HG03520 (cell line): Measurements from ENCODE around the gene ADAMTS16.

ENCODE experiments used
- ATAC-seq: cut with Tn5 transposase; IDR thresholded peaks from one replicate; pipeline ENCODE4 v1.9.1; 2021; ENCODE audit warnings: mild to moderate bottlenecking, moderate library complexity; ENCODE audit not compliant: unreplicated experiment

Gene ADAMTS16

DNA sequence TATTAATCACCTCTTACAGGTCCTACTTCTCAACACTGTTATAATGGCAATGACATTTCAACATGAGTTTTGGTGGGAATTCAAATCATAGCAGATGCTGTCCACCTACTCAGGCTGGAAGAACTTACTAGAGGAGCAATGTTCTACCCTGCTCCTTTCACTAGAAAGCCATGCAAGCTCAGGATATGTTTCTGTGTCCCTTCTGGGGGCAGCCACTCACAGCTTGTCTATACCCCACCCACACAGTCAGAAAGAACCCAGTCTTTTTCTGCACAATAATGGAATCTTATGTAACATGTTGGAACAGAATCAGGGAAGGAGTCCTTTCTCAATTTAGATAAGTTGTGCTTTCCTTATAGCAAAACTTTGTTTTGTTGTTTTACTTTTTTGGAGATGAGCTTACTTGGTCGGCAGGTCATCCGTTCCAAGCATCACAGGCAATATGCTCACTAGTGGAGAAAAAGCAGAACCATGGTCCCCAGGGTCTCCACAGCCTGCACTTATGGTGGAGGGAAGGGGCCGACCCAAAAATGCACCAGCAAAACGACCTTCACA lies 229.0 kb downstream of the ADAMTS16 start:
- no peak for ATAC-seq
